ENCODE data around the gene IGF2. TPM values are rescaled to one million over a fixed set of nuclear protein-coding genes. Genes with fewer than 3 reads are reported as not detected.
A peak's percentile ranks its signal among the peaks of the same experiment; 100 is the strongest.

The IGF2 gene
- polyA plus RNA-seq, 1 experiment = 16.6 TPM

DNA sequence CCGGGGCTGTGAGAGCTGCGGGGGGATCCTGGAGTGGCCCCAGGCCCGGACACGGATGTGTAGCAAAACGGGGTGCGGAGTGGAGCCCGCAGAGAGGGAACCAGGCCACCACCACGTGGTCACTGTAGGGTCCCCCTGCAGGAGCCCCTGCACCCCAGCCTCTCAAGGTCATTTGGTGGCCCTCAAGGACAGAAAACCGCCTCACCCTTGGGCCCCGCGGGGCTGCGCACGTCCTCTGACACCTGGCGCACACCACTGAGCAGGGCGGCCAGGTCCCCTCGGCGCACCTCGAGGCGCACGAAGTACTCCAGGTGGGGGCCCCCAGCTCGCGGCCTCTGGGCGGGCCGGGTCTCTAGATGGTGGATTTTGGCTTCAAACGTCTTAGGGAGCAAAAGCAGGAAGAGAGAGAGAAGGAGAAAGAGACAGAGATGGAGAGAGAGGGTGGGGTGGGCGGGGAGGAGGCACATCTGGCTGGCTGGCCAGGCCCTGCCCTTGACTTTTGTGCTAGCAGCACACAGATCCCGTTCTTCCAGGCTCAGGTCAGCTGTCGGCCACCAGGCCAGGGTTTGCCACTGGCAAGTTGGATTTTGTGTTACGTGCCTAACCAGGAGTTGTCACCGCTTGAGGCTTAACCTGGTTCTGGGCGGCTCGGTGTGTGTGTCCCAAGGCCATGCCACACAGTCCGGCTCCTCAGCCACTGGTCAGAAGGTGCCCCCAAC is 29.3 kb upstream of the IGF2 start:
- no peak for TF ChIP-seq CTCF (IDR thresholded peaks at IDR 0.05; ENCODE audit: low read depth, low read length)
- ChIA-PET POLR2A (no interaction called here), CTCF (interaction anchor here (0.7 to 1.4 kb wide), 4 partner anchors 11 to 516 kb away, joined by 3 to 8 read pairs (median 3); no protein-coding TSS in a partner anchor)
- Histone ChIP-seq H3K9me3 (ENCODE audit: control insufficient read depth, insufficient read depth, low read length) (no peaks in the 10 kb centered on the region; the same call in 1 of the 2 replicates), H3K27ac (ENCODE audit: low read depth, low read length) (no peak overlapping the region), H3K4me3 (ENCODE audit: low read depth, low read length) (no peak overlapping the region), H3K27me3 (ENCODE audit: control insufficient read depth, insufficient read depth, low read length) (peaks cover 17% of the 10 kb centered on the region)
- no peak for DNase-seq (ENCODE audit: low read depth, low spot score)

GRCh38 chr11:2167141-2168045 is 28.2 kb upstream of the IGF2 start:
- DNase-seq (ENCODE audit: low read depth, low spot score) = no peak
- ChIA-PET CTCF (interaction anchor here (0.8 to 2.5 kb wide), 3 partner anchors 10 to 253 kb away, joined by 3 to 13 read pairs (median 3); no protein-coding TSS in a partner anchor), POLR2A (no interaction called here)
- no peak for TF ChIP-seq CTCF (IDR thresholded peaks at IDR 0.05; ENCODE audit: low read depth, low read length)
- no peaks in the 10 kb centered on the region; the same call in 1 of the 2 replicates for H3K9me3 ChIP-seq (ENCODE audit: control insufficient read depth, insufficient read depth, low read length)
- H3K4me3 ChIP-seq (ENCODE audit: low read depth, low read length) = no peak overlapping the region
- no peak overlapping the region for H3K27ac ChIP-seq (ENCODE audit: low read depth, low read length)
- peaks cover 17% of the 10 kb centered on the region for H3K27me3 ChIP-seq (ENCODE audit: control insufficient read depth, insufficient read depth, low read length)

DNA sequence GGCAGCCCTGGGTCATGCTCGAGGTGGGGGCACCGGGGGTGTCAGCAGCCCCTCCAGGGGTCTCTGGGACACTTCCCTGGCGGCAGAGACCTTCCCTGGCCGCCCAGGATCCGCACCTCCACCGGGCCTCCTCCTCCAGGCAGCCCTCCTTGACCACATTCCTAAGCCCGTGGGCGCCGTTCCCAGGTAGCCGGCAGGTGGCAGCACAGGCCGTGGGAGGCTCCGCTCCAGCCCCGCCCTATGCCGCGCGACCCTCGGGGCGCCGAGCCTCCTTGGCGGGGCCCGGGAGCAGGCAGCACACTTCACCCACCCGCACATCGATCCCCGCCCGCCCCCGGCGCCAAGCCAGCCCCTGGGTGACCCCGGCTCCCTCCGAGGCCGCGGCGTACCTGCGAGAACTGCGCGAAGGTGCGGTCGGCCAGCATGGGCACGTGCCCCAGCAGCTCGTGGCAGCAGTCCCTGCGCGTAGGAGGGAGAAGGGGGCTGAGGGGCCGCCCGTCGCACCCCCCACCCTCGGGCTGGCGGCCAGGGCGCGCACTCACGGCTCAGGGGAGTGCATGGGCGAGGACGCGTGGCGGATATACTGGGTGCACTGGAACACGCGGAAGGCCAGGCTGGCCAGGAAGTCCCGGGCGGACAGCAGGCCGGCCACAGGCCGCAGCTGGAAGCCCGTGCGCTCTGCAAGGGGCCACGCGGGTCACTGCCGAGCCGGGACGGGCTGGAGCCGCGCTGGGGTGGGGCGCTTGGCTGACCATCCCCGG is 27.1 kb upstream of the IGF2 start:
- ChIA-PET POLR2A (no interaction called here), CTCF (interaction anchor here (2.3 to 2.5 kb wide), 2 partner anchors 254 to 514 kb away, joined by 10 to 13 read pairs; no protein-coding TSS in a partner anchor)
- DNase-seq (ENCODE audit: low read depth, low spot score) = no peak
- Histone ChIP-seq H3K27ac (ENCODE audit: low read depth, low read length) (no peak overlapping the region), H3K27me3 (ENCODE audit: control insufficient read depth, insufficient read depth, low read length) (peaks cover 17% of the 10 kb centered on the region), H3K4me3 (ENCODE audit: low read depth, low read length) (no peak overlapping the region), H3K9me3 (ENCODE audit: control insufficient read depth, insufficient read depth, low read length) (no peaks in the 10 kb centered on the region; the same call in 1 of the 2 replicates)
- peak; percentile 46 for TF ChIP-seq CTCF (IDR thresholded peaks at IDR 0.05; ENCODE audit: low read depth, low read length)

GRCh38 chr11:2165571-2165970 is 26.4 kb upstream of the IGF2 start:
- Histone ChIP-seq H3K27ac (ENCODE audit: low read depth, low read length) (no peak overlapping the region), H3K9me3 (ENCODE audit: control insufficient read depth, insufficient read depth, low read length) (no peaks in the 10 kb centered on the region; the same call in 1 of the 2 replicates), H3K4me3 (ENCODE audit: low read depth, low read length) (no peak overlapping the region), H3K27me3 (ENCODE audit: control insufficient read depth, insufficient read depth, low read length) (peaks cover 17% of the 10 kb centered on the region)
- CTCF ChIA-PET = interaction anchor here (0.6 to 2.5 kb wide), 5 partner anchors 14 to 513 kb away, joined by 3 to 13 read pairs (median 10); partner anchors contain the start of gene TSSC4
- no peak for TF ChIP-seq CTCF (IDR thresholded peaks at IDR 0.05; ENCODE audit: low read depth, low read length)
- POLR2A ChIA-PET = no interaction called here
- no peak for DNase-seq (ENCODE audit: low read depth, low spot score)

Measured in AG04450 (cell line).